ENCODE measurements around the gene RDH13.

- TF ChIP-seq EP300 (IDR thresholded peaks at IDR 0.05; ENCODE audit: borderline replicate concordance): no peak
- no peak for TF ChIP-seq TAF1 (IDR thresholded peaks at IDR 0.05; ENCODE audit: low read depth)
- no peak for TF ChIP-seq YY1 (IDR thresholded peaks at IDR 0.05; ENCODE audit: low read depth)
- TF ChIP-seq, protein P1, sequence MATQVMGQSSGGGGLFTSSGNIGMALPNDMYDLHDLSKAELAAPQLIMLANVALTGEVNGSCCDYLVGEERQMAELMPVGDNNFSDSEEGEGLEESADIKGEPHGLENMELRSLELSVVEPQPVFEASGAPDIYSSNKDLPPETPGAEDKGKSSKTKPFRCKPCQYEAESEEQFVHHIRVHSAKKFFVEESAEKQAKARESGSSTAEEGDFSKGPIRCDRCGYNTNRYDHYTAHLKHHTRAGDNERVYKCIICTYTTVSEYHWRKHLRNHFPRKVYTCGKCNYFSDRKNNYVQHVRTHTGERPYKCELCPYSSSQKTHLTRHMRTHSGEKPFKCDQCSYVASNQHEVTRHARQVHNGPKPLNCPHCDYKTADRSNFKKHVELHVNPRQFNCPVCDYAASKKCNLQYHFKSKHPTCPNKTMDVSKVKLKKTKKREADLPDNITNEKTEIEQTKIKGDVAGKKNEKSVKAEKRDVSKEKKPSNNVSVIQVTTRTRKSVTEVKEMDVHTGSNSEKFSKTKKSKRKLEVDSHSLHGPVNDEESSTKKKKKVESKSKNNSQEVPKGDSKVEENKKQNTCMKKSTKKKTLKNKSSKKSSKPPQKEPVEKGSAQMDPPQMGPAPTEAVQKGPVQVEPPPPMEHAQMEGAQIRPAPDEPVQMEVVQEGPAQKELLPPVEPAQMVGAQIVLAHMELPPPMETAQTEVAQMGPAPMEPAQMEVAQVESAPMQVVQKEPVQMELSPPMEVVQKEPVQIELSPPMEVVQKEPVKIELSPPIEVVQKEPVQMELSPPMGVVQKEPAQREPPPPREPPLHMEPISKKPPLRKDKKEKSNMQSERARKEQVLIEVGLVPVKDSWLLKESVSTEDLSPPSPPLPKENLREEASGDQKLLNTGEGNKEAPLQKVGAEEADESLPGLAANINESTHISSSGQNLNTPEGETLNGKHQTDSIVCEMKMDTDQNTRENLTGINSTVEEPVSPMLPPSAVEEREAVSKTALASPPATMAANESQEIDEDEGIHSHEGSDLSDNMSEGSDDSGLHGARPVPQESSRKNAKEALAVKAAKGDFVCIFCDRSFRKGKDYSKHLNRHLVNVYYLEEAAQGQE (IDR thresholded peaks at IDR 0.05; ENCODE audit: low read depth): no peak
- TF ChIP-seq RAD21 (IDR thresholded peaks at IDR 0.05; ENCODE audit: low read depth): no peak
- TF ChIP-seq USF1 (IDR thresholded peaks at IDR 0.05): no peak
- no peak for TF ChIP-seq MAX (IDR thresholded peaks at IDR 0.05)
- TF ChIP-seq CREB1 (IDR thresholded peaks at IDR 0.05; ENCODE audit: low read depth): no peak
- no peak for TF ChIP-seq TCF12 (IDR thresholded peaks at IDR 0.05; ENCODE audit: low read depth)
- no peak for TF ChIP-seq CEBPB (IDR thresholded peaks at IDR 0.05)
- TF ChIP-seq FOXM1 (IDR thresholded peaks at IDR 0.05; ENCODE audit: borderline replicate concordance, low read depth): no peak
- TF ChIP-seq ZBTB7A (IDR thresholded peaks at IDR 0.05; ENCODE audit: low read depth): no peak
- TF ChIP-seq NFIC (IDR thresholded peaks at IDR 0.05): no peak
Observed at GRCh38 chr19:55050749-55051532, 12.0 kb downstream of the RDH13 start.
